Liver (tissue), 3 donors: ENCODE measurements around the gene EPC2.

Experiments
- CTCF ChIP-seq: fragments of 150-350 bp; IDR thresholded peaks from 2 replicates; pipeline ENCODE4 v1.5.1; 2017; ENCODE audit warnings: improper control_type of control experiment, low read depth, low read length; ENCODE audit not compliant: missing input control
- HNF4G ChIP-seq: IDR thresholded peaks from 2 replicates; pipeline ENCODE4 v1.6.1; 2016; ENCODE audit warnings: antibody characterized with exemption
- JUND ChIP-seq, 2 donors: IDR thresholded peaks; 2 replicates each; pipeline ENCODE4 v1.6.1; 2016; ENCODE audit warnings: antibody characterized with exemption in 2 of 2
- RAD21 ChIP-seq, 2 donors: IDR thresholded peaks; 2 replicates each; pipeline ENCODE4 v1.6.1; 2016; ENCODE audit warnings: antibody characterized with exemption in 2 of 2, mild to moderate bottlenecking in 2 of 2
- REST ChIP-seq: IDR thresholded peaks from 2 replicates; pipeline ENCODE4 v1.6.1; 2016; ENCODE audit warnings: antibody characterized with exemption, mild to moderate bottlenecking
- SP1 ChIP-seq: IDR thresholded peaks from 2 replicates; pipeline ENCODE4 v1.6.1; 2018; ENCODE audit warnings: antibody characterized with exemption, mild to moderate bottlenecking
- TAF1 ChIP-seq: conservative IDR thresholded peaks from 2 replicates; pipeline ENCODE4 v1.6.1; 2016; ENCODE audit warnings: antibody characterized with exemption, mild to moderate bottlenecking
- YY1 ChIP-seq: IDR thresholded peaks from 2 replicates; pipeline ENCODE4 v1.6.1; 2016; ENCODE audit warnings: antibody characterized with exemption, mild to moderate bottlenecking
- donor health status: healthy.
- donor health status: healthy.

- no peak for TF ChIP-seq CTCF
- TF ChIP-seq REST, result no peak
- TF ChIP-seq SP1, result no peak
- TF ChIP-seq HNF4G, result no peak
- no peak for TF ChIP-seq JUND (IDR thresholded peaks at IDR 0.05)
- no peak for TF ChIP-seq RAD21 (IDR thresholded peaks at IDR 0.05)
- no peak for TF ChIP-seq YY1
- TF ChIP-seq TAF1, result no peak
These were observed 158.1 kb downstream of the EPC2 start for GRCh38 chr2:148802448-148803220.
